GM06990 (cell line): Measurements from ENCODE around the gene CD6.
A peak's percentile ranks its signal among the peaks of the same experiment; 100 is the strongest.
"Not testable (repeated sequence)": the region's sequence is repeated elsewhere in the genome, so short reads cannot be mapped to it uniquely, and the experiment has no call there.

ENCODE experiments used
- DNase-seq: peaks from one replicate; pipeline ENCODE4 v3.0.0-alpha.2; 2011; ENCODE audit not compliant: insufficient read length; ENCODE audit errors: extremely low read depth
- H3K27me3 ChIP-seq: replicated peaks from 2 replicates; pipeline ENCODE4 v1.6.0; 2011; ENCODE audit warnings: low read length; ENCODE audit not compliant: control insufficient read depth, insufficient read depth
- H3K36me3 ChIP-seq: 2 replicates; pipeline ENCODE4 v1.5.1; 2011; ENCODE audit warnings: low read length; ENCODE audit not compliant: control insufficient read depth, insufficient read depth
- H3K4me3 ChIP-seq: replicated peaks from 2 replicates; pipeline ENCODE4 v1.5.1; 2011; ENCODE audit warnings: low read depth, mild to moderate bottlenecking, control low read depth, low read length
- TF ChIP-seq, protein P1 (sequence below): IDR thresholded peaks from 2 replicates; pipeline ENCODE4 v1.5.1; 2011; ENCODE audit warnings: low read length, control low read depth, mild to moderate bottlenecking, inconsistent platforms; ENCODE audit not compliant: insufficient read depth, poor library complexity, severe bottlenecking

Gene CD6

DNA sequence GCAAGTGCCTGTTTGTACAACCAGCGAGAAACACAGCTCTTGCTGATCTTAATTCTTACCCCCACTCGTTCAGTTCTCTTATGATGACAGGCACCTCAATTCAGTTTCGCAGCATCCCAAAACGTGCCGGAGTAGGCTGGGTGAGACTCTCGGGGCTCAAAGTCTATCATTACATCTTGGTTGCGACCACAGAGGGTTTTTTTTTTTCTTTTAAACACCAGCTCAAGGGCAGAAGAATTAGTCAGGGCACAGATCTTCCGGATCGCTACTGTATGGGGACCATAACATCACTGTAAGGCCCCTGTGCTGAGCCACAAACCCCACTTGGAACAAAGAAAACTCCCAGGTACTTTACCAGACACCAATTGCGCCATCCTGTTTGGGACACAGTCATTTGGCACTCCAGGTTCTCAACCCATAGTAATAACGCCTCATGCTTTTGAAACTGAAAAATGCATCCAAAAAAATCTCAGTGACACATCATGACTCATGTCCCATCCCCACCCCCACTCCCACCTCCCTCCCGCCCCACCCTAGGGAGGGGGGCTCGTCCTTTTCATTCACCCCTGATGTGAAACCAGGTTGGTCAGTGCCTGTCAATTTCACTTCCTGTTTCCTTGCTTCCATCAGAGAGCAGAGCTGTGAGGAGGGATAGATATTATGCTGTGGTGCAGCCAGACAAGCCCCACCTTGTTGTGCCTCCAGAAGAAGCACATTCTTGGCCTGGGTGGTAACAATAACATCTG lies 89.8 kb downstream of the CD6 start:
- TF ChIP-seq, protein P1, sequence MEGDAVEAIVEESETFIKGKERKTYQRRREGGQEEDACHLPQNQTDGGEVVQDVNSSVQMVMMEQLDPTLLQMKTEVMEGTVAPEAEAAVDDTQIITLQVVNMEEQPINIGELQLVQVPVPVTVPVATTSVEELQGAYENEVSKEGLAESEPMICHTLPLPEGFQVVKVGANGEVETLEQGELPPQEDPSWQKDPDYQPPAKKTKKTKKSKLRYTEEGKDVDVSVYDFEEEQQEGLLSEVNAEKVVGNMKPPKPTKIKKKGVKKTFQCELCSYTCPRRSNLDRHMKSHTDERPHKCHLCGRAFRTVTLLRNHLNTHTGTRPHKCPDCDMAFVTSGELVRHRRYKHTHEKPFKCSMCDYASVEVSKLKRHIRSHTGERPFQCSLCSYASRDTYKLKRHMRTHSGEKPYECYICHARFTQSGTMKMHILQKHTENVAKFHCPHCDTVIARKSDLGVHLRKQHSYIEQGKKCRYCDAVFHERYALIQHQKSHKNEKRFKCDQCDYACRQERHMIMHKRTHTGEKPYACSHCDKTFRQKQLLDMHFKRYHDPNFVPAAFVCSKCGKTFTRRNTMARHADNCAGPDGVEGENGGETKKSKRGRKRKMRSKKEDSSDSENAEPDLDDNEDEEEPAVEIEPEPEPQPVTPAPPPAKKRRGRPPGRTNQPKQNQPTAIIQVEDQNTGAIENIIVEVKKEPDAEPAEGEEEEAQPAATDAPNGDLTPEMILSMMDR = no peak
- peak; percentile 90 for DNase-seq
- H3K27me3 ChIP-seq = no peaks in the 10 kb centered on the region
- no peaks in the 10 kb centered on the region; the same call in none of the 2 replicates for H3K36me3 ChIP-seq
- H3K4me3 ChIP-seq = peak overlapping the region; percentile 3

DNA sequence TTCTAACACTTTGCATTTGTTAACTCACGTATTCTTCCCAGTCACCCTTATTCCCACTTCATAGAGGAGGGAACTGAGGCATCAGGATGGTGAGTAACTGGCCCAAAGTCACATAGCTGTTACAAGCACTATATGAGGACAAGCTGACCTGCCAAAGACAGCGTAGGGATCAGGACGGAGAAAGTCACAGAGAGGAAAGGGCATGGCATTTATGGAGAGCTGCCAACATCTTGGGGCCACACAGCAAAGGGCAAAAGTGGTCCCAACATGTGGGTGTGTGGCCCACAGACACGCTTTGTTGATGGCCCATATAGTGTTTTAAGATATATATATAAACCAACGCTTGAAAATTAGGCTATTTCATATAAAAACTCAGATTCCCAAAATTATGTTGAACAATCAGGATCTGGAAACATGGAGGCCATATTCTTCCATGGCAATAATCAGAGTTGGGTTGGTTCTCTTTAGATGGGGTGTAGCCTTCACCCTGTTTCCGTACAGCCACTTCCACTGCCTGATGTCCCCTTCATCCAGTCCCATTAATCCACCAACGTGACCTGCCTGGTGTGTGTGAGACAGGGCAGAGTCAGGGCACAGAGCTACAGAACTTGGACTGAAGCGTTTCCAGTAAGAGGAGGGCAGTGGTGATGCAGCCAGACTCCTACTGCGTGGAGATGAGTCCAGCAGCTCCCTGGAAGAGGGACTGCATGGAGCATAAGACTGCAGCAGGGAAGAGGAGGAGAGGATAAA lies 90.9 kb downstream of the CD6 start:
- H3K27me3 ChIP-seq = no peaks in the 10 kb centered on the region
- TF ChIP-seq, protein P1 = no peak

DNA sequence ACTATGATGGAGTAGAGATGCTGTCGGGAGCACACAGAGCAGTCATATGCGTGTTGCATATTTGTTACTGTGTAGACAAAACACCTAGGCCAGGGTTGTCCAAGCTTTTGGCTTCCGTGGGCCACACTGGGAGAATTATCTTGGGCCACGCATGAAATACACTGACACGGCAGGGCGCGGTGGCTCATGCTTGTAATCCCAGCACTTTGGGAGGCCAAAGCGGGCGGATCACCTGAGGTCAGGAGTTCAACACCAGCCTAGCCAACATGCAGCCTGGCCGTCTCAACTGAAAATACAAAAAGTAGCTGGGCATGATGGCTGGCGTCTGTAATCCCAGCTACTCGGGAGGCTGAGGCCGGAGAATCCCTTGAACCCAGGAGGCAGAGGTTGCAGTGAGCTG lies 93.8 kb downstream of the CD6 start:
- H3K36me3 ChIP-seq, H3K27me3 ChIP-seq, H3K4me3 ChIP-seq, DNase-seq: not testable (repeated sequence)

More for the DNA sequence above, 90.9 kb downstream of the CD6 start:
- no peak for DNase-seq
- Histone ChIP-seq H3K4me3 (no peak overlapping the region), H3K36me3 (no peaks in the 10 kb centered on the region; the same call in none of the 2 replicates)

DNA sequence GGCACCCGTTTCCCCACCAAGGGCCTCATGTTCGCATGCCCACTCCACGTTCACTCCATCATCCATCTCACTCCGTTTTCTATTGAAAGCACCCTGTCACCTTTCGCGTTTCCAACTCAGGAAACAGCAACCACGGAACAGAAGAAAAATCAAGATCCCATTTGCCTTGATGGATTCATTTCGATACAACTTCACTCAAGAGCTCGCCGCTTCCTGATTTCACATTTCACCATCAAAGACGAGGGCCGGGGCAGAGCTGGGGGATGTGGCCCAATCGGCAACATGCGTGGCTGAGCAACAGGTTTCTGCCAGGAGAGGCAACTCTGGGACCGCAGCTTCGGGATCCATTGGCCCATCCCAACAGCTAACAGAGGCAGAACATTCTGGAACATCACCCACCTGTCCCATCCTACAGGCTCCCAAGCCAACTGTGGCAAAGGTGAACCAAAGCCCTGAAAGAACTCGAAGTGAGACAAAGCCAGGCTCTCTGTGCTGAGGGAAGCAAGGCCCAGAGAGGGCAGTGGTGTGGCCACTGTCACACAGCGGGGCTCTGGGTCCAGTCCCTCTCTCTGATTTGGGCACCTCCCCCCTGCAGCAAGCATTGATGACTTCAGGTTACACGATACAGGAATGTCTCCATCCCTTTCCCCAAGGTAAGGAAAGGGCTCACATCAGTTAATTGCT lies 94.6 kb downstream of the CD6 start:
- DNase-seq = no peak
- TF ChIP-seq, protein P1 = no peak
- Histone ChIP-seq H3K4me3 (no peak overlapping the region), H3K36me3 (no peaks in the 10 kb centered on the region), H3K27me3 (no peaks in the 10 kb centered on the region)

DNA sequence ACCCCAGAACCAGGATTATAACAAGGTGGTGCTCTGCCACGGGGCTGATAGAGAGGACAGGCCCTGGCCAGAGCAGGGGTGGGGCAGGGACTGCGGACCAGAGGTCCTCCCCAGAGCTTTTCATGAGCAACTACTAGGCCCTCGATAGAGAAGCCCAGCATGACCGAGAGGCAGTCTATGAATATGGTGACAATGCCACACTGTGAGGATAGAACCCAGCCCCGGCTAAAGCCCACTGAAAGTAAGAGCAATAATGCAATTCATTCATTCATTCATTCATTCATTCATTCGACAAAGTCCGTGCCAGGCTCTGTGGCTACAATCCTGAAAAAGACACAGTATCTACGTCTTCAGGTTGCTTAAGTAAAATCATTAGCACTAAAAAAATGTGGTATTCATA lies 95.2 kb downstream of the CD6 start:
- Histone ChIP-seq H3K4me3 (no peak overlapping the region), H3K36me3 (no peaks in the 10 kb centered on the region), H3K27me3 (no peaks in the 10 kb centered on the region)
- no peak for DNase-seq
- TF ChIP-seq, protein P1 = no peak

DNA sequence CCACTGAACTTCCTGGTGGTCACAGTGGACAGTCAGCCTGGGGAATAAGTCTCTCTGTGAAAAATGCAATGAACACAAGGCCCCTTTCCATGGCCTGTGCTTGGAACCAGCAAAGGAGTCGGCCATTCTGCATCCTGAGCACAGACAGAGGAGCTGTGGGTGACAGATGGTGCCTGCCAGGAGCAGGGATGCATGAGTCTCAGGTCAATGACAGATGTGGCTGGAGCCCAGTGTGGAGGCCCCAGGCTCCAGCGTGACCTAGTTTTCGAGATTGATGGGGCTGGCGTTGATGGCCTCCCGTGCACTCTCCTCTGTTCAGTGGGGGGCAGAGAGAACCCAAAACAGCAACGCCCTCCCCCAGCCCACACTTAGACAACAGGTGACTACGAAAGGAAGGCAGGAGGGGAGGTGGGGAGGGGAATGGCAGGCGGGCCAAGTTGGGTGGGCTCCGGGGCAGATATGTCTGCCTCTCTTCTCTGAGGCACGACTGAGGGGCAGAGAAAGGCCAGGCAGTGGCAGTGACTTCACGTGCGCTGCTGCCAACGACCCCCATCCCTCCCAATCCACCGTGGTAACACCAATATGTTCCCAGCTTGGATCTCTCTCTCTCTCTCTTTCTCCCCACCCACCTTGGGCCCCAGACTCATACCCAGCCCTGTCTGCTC lies 96.4 kb downstream of the CD6 start:
- Histone ChIP-seq H3K36me3 (0 out of 2 replicates have a peak, but pooled peaks cover 1% of the 10 kb centered on the region), H3K4me3 (no peak overlapping the region), H3K27me3 (no peaks in the 10 kb centered on the region)
- no peak for DNase-seq
- TF ChIP-seq, protein P1 = no peak
